IPS DF 4.7 (cell line): ENCODE data around the gene KDELR3.

Experiments
- DNase-seq: peaks from one replicate; pipeline ENCODE4 v3.0.0-alpha.2; 2013; ENCODE audit warnings: low spot score; ENCODE audit errors: extremely low read depth

KDELR3 gene

GRCh38 chr22:38518620-38519019 lies 50.7 kb downstream of the KDELR3 start:
- DNase-seq = no peak

- no peak for DNase-seq
Observed at GRCh38 chr22:38519453-38520250, 51.8 kb downstream of the KDELR3 start.

DNA sequence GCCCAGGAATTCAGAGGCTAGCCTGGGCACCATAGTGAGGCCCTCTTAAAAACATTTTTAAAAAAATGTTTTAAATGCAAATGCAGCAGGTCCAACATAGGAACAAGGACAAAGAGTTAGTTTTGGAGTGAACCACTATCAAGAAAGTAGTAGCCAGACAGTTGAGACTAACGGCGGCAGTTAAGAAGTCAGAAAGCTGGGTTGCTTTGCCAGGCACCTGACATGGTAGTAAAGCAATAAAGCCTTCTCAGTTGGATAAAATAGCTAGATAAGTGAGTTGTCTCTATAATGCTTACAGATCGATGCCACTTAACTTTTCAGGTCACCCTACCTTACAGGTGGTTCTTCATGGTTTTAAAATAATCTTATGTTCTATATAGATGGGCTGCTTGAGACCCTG lies 55.1 kb downstream of the KDELR3 start:
- no peak for DNase-seq

DNA sequence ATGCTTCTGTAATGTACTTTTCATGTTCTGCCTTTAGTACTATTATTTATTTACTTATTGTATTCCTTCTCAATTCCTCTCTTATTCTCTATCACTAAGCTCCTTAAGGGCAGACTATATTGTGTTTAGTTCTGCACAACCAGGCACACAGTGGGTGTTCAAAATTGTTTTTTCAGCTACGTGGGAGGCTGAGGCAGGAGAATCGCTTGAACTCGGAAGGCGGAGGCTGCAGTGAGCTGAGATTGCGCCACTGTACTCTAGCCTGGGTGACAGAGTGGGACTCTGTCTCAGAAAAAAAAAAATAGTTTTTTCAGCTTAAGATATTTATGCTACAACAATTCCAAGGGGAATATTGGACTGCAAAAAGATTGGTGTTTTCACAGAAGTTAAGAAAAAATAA lies 55.6 kb downstream of the KDELR3 start:
- DNase-seq = no peak

DNA sequence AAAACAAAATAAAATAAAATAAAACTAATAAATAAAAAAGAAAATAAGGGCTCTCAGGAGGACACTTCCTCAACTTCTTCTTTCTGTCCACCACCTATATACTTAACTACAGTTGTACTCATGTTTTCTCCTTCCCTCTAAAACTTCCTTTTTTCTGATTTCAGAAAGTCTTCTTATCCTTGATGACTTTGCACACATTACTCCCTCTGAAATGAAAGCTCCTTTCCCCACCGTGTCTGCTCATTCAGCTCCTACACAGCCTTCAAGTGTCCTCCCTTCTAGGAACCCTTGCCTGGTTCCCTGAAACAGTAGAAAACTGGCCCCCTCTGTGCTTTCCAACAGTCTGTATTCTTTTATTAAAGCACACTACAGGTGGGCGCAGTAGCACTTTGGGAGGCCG lies 56.5 kb downstream of the KDELR3 start:
- DNase-seq = no peak

- no peak for DNase-seq
Observed at GRCh38 chr22:38531251-38531938, 63.5 kb downstream of the KDELR3 start.
